ENCODE data around the gene MCCC2. TPM values are rescaled to one million over a fixed set of nuclear protein-coding genes. Genes with fewer than 3 reads are reported as not detected.

The MCCC2 gene
- total RNA-seq, 1 experiment from 2014 or later, result 32.2 TPM

GRCh38 chr5:71620630-71621029, 33.5 kb downstream of the MCCC2 start:
- H3K9me2 ChIP-seq (replicated peaks; ENCODE audit: low read length), result no peaks in the 10 kb centered on the region
- CTCF ChIA-PET, result no interaction called here
- intact Hi-C loops (cut with micrococcal nuclease), result no loop called here
- H3K4me1 ChIP-seq (ENCODE audit: insufficient read depth, low read length), result no peaks in the 10 kb centered on the region
- DNase-seq (no peak), ATAC-seq (no peak)
- H3K79me2 ChIP-seq (ENCODE audit: low read length), result no peaks in the 10 kb centered on the region
- no peaks in the 10 kb centered on the region for H3K27me3 ChIP-seq (ENCODE audit: low read length)
- no peak overlapping the region for H3K9ac ChIP-seq (ENCODE audit: low read length)
- no peak overlapping the region for H3K27ac ChIP-seq (ENCODE audit: low read length)
- H4K20me1 ChIP-seq (ENCODE audit: low read length), result no peaks in the 10 kb centered on the region
- BruUV-seq (replicated peaks), result no TSS peak
- H2AFZ ChIP-seq (ENCODE audit: low read length), result no peak overlapping the region
- H3K36me3 ChIP-seq (ENCODE audit: low read depth, low read length), result no peaks in the 10 kb centered on the region
- H3K4me3 ChIP-seq (ENCODE audit: low read length), result no peak overlapping the region
- no peaks in the 10 kb centered on the region for H3K9me3 ChIP-seq (ENCODE audit: low read length)
- H3F3A ChIP-seq (ENCODE audit: low read length, unreplicated experiment), result no peaks in the 10 kb centered on the region
- TF ChIP-seq, protein P1, sequence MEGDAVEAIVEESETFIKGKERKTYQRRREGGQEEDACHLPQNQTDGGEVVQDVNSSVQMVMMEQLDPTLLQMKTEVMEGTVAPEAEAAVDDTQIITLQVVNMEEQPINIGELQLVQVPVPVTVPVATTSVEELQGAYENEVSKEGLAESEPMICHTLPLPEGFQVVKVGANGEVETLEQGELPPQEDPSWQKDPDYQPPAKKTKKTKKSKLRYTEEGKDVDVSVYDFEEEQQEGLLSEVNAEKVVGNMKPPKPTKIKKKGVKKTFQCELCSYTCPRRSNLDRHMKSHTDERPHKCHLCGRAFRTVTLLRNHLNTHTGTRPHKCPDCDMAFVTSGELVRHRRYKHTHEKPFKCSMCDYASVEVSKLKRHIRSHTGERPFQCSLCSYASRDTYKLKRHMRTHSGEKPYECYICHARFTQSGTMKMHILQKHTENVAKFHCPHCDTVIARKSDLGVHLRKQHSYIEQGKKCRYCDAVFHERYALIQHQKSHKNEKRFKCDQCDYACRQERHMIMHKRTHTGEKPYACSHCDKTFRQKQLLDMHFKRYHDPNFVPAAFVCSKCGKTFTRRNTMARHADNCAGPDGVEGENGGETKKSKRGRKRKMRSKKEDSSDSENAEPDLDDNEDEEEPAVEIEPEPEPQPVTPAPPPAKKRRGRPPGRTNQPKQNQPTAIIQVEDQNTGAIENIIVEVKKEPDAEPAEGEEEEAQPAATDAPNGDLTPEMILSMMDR (conservative IDR thresholded peaks at IDR 0.05; ENCODE audit: low read depth, low read length), result no peak
- no peak for TF ChIP-seq EZH2phosphoT487 (IDR thresholded peaks at IDR 0.05; ENCODE audit: borderline replicate concordance, low read length)
- no peak for TF ChIP-seq EZH2 (IDR thresholded peaks at IDR 0.05; ENCODE audit: low read length, unreplicated experiment)
- H3K4me2 ChIP-seq (ENCODE audit: low read length), result no peak overlapping the region
- POLR2A ChIA-PET (ENCODE audit: unreplicated experiment), result no interaction called here

GRCh38 chr5:71621268-71621667, 34.1 kb downstream of the MCCC2 start:
- H3K9me3 ChIP-seq (ENCODE audit: low read length), result no peaks in the 10 kb centered on the region
- CTCF ChIA-PET, result no interaction called here
- no peaks in the 10 kb centered on the region for H3K79me2 ChIP-seq (ENCODE audit: low read length)
- H3F3A ChIP-seq (ENCODE audit: low read length, unreplicated experiment), result no peaks in the 10 kb centered on the region
- no peaks in the 10 kb centered on the region for H3K27me3 ChIP-seq (ENCODE audit: low read length)
- H3K4me1 ChIP-seq (ENCODE audit: insufficient read depth, low read length), result no peaks in the 10 kb centered on the region
- H3K9me2 ChIP-seq (replicated peaks; ENCODE audit: low read length), result no peaks in the 10 kb centered on the region
- H2AFZ ChIP-seq (ENCODE audit: low read length), result no peak overlapping the region
- no peak overlapping the region for H3K27ac ChIP-seq (ENCODE audit: low read length)
- no peaks in the 10 kb centered on the region for H4K20me1 ChIP-seq (ENCODE audit: low read length)
- H3K4me2 ChIP-seq (ENCODE audit: low read length), result no peak overlapping the region
- TF ChIP-seq, protein P1 (conservative IDR thresholded peaks at IDR 0.05; ENCODE audit: low read depth, low read length), result no peak
- TF ChIP-seq EZH2 (IDR thresholded peaks at IDR 0.05; ENCODE audit: low read length, unreplicated experiment), result no peak
- no peak for TF ChIP-seq EZH2phosphoT487 (IDR thresholded peaks at IDR 0.05; ENCODE audit: borderline replicate concordance, low read length)
- intact Hi-C loops (cut with micrococcal nuclease), result no loop called here
- DNase-seq, result no peak
- no peaks in the 10 kb centered on the region for H3K36me3 ChIP-seq (ENCODE audit: low read depth, low read length)
- POLR2A ChIA-PET (ENCODE audit: unreplicated experiment), result no interaction called here
- ATAC-seq, result no peak
- no peak overlapping the region for H3K4me3 ChIP-seq (ENCODE audit: low read length)
- no peak overlapping the region for H3K9ac ChIP-seq (ENCODE audit: low read length)
- no TSS peak for BruUV-seq (replicated peaks)

GRCh38 chr5:71621741-71622140, 34.6 kb downstream of the MCCC2 start:
- ChIA-PET POLR2A (ENCODE audit: unreplicated experiment) (no interaction called here), CTCF (no interaction called here)
- Histone ChIP-seq H3K79me2 (ENCODE audit: low read length) (no peaks in the 10 kb centered on the region), H3K36me3 (ENCODE audit: low read depth, low read length) (no peaks in the 10 kb centered on the region), H4K20me1 (ENCODE audit: low read length) (no peaks in the 10 kb centered on the region), H3K4me1 (ENCODE audit: insufficient read depth, low read length) (no peaks in the 10 kb centered on the region), H3K9me2 (replicated peaks; ENCODE audit: low read length) (no peaks in the 10 kb centered on the region), H3K9ac (ENCODE audit: low read length) (no peak overlapping the region), H2AFZ (ENCODE audit: low read length) (no peak overlapping the region), H3F3A (ENCODE audit: low read length, unreplicated experiment) (no peaks in the 10 kb centered on the region), H3K4me2 (ENCODE audit: low read length) (no peak overlapping the region), H3K4me3 (ENCODE audit: low read length) (no peak overlapping the region), H3K27me3 (ENCODE audit: low read length) (no peaks in the 10 kb centered on the region), H3K27ac (ENCODE audit: low read length) (no peak overlapping the region), H3K9me3 (ENCODE audit: low read length) (no peaks in the 10 kb centered on the region)
- ATAC-seq (no peak), DNase-seq (no peak)
- no TSS peak for BruUV-seq (replicated peaks)
- TF ChIP-seq, protein P1 (conservative IDR thresholded peaks at IDR 0.05; ENCODE audit: low read depth, low read length), result no peak
- intact Hi-C loops (cut with micrococcal nuclease), result no loop called here
